Right kidney (tissue), 1 donor: Measurements from ENCODE around the gene COL4A6.
"Not testable (repeated sequence)": the region's sequence is repeated elsewhere in the genome, so short reads cannot be mapped to it uniquely, and the experiment has no call there.

Experiments used
- DNase-seq: peaks from one replicate; pipeline ENCODE4 v3.0.0-alpha.2; 2016

COL4A6 gene

GRCh38 chrX:108399418-108400165, 38.6 kb downstream of the COL4A6 start:
- DNase-seq = no peak

- no peak for DNase-seq
These were observed 40.4 kb downstream of the COL4A6 start for GRCh38 chrX:108397627-108398391.

- no peak for DNase-seq
These were observed 41.2 kb downstream of the COL4A6 start for GRCh38 chrX:108396986-108397385.

- DNase-seq = no peak
These were observed 41.9 kb downstream of the COL4A6 start for GRCh38 chrX:108396188-108396891.

GRCh38 chrX:108390976-108391717, 47.1 kb downstream of the COL4A6 start:
- DNase-seq = not testable (repeated sequence)

GRCh38 chrX:108384783-108385182, 53.4 kb downstream of the COL4A6 start:
- no peak for DNase-seq

- no peak for DNase-seq
These were observed 58.0 kb downstream of the COL4A6 start for GRCh38 chrX:108380222-108380621.

GRCh38 chrX:108376821-108377220, 61.4 kb downstream of the COL4A6 start:
- not testable (repeated sequence) for DNase-seq

GRCh38 chrX:108375591-108375990, 62.6 kb downstream of the COL4A6 start:
- DNase-seq = not testable (repeated sequence)

GRCh38 chrX:108366644-108367406, 71.4 kb downstream of the COL4A6 start:
- DNase-seq = no peak

- DNase-seq = no peak
These were observed 76.2 kb downstream of the COL4A6 start for GRCh38 chrX:108362026-108362425.

- no peak for DNase-seq
These were observed 76.9 kb downstream of the COL4A6 start for GRCh38 chrX:108361316-108361715.

GRCh38 chrX:108359806-108360602, 78.2 kb downstream of the COL4A6 start:
- DNase-seq = no peak

- DNase-seq = no peak
These were observed 84.8 kb downstream of the COL4A6 start for GRCh38 chrX:108353452-108353851.

- DNase-seq = no peak
These were observed 89.0 kb downstream of the COL4A6 start for GRCh38 chrX:108349210-108349609.

GRCh38 chrX:108348525-108348924, 89.7 kb downstream of the COL4A6 start:
- DNase-seq = no peak

GRCh38 chrX:108347800-108348199, 90.4 kb downstream of the COL4A6 start:
- no peak for DNase-seq

GRCh38 chrX:108344216-108344615, 94.0 kb downstream of the COL4A6 start:
- no peak for DNase-seq

- no peak for DNase-seq
These were observed 96.3 kb downstream of the COL4A6 start for GRCh38 chrX:108341947-108342346.

- no peak for DNase-seq
These were observed 105.9 kb downstream of the COL4A6 start for GRCh38 chrX:108332281-108332680.
